Activated CD4-positive, alpha-beta T cell treated with anti-CD3 and anti-CD28 coated beads, Interleukin-2, Interleukin-6, amounts not matched to agents 100 ng/mL and 50 ng/mL, durations not matched to agents 16 hours and 8 hours (primary cell): ENCODE results near the gene ZNF653.
"Not testable (repeated sequence)": the region's sequence is repeated elsewhere in the genome, so short reads cannot be mapped to it uniquely, and the experiment has no call there.

Experiments
- DNase-seq: peaks from one replicate; pipeline ENCODE4 v3.0.0-alpha.2; 2020

ZNF653 gene

DNA sequence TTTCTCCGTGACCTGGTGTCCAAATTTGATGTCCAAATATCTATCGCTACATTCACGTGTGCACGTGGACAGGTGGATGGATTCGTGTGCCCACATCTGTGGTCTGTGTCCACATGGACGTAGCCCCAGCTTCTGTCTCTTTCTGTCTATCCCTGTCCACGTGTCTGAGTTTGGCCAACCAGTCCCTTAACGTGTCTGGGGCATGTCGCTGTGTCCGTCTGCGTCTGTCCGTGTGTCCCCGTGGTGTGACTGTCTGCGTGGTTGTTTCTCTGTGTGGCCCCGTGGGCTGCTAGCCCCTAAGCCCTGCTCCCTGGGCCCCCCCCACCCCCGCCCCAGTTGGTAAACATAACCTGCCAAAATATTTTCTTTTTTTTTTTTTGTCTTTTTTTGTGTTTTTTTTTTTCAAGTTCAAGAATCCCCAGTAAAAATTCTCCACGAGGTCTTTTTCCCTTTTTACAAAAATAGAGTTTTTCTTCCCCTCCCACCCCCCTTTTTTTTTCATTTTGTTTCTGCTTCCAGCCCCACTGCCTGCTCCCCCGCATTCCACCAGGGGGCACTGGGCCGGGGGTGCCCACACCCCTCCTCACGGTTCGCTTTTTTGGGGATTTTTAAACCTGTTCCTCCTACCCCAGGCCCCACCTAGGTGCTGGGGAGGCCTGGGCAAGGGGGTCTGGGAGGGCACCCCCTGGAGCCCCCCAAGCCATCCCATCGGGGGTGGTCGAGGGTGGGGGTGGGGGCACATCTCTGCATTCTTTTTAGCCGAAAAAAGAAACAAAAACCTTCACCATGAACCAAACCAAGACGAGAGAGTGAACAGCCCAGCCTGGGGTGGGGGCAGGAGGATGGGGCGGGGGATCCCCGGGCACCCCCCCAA, 51.9 kb downstream of the ZNF653 start:
- DNase-seq: peak; percentile 25

DNA sequence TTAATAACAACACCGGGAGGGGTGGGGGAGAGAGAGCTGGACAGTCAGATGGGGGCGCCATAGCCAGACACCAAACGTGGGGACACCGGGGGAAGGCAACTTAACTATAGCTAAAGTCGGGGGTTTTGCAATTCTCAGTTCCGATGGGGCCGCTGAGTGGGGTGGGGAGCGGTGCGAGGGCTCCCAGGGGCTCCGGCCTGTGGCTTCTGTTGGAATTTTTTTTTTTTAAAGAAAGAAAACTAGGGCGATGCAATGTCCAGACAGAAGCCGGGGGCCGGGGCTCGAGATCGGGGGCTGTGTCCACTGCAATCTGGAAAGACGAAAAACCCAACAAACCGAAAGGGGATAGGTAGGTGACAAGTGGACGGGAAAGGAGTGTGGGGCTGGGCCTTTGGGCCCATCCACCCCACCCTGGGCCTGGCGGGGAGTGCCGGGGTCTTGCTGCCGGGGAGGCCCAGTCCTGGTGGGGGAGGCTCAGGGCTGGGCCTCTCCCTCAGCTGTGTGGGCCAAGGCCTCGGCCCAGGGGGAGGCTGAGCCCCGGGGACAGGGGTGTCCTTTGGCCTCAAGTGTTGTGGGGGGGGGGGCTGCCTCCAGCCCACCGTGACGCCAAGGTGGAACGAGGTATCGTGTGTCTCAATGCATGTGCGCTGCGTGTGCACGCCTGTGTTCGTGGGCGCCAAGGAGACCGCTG, 52.9 kb downstream of the ZNF653 start:
- no peak for DNase-seq

DNA sequence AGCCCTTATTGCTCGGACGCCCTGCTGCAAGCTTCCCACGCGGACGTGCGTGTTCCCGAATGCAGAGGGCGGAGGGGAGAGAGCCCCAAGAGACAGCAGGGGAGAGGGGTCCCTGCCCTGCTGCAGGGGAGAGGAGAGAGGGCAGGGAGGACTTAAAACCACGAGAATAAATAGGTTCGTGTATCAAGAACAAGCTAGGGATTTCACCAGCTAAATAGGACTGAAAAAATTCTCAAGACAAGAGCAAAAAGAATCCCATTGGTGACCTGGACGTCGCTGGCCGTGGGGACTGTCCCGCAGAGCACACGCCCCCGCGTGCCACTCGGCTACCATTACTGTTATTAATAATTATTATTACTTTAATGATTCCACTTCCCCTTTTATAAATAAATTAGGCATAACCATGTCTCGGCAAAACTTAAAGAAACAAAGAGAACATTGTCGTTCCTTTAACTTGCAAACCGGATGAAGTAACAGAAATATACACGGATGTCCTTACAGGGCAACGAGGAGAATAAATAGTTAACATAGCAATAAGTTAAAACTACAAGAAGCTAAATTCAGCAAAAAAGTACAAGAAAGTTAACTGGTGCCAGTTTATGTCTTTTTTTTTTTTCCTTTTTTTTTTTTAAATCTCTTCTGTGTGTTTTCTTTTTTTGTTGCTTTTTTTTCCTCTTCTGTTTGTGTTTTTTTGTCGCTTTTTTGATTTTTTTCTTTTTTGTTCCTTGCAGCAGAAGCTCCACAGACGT, 53.6 kb downstream of the ZNF653 start:
- DNase-seq: no peak

DNA sequence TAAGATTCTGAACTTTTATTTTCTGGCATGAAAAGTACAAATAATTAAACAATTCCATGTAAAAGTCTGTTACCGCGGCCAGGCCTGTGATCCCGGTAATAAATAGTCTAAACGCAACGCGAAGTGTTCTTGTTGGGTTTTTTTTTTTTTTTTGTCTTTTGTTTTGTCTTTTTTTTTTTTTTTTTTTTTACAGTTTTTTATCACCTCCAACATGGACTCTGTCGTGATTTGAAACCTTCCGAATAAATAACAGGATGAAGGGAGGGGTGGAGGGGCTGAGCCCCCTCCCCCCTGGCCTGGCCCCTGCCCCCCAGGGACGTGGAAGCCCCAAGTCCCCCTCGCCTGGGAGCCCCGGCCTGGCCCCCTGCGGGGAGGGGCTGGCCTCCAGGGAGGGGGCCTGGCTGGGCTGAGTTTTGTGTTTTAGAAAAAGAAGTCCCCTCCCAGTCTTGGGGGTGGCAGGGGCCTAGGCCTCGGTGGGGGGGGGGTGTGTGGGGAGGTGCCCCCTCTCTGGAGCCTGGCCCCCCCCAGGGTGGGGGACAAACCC, 54.2 kb downstream of the ZNF653 start:
- no peak for DNase-seq

DNA sequence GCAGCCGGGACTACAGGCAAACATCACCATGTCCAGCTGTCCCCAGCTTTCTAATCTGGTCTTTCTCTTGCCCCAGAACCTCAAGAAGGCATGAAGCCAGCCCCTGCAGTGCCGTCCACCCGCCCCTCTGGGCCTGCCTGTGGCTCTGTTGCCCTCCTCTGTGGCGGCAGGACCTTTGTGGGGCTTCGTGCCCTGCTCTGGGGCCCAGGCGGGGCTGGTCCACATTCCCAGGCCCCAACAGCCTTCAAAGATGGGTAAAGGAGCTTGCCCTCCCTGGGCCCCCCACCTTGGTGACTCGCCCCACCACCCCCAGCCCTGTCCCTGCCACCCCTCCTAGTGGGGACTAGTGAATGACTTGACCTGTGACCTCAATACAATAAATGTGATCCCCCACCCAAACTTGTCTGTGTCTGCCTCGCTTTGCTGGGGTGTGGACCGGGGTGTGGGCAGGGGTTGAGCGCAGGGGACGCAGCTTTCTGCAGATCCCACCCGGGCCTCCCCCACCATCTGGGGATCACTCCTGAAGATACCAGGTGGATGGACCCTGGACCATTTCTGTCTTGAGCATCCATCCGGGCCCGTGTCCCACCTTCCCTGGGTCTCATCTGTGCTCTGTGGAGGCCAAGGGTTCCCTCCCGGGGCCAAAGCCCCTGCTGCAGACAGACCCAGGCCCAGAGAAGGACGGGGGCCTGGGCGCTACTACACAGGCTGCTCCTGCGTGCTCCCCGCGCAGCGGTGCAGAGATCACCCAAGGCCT, 54.9 kb downstream of the ZNF653 start:
- DNase-seq: no peak

DNA sequence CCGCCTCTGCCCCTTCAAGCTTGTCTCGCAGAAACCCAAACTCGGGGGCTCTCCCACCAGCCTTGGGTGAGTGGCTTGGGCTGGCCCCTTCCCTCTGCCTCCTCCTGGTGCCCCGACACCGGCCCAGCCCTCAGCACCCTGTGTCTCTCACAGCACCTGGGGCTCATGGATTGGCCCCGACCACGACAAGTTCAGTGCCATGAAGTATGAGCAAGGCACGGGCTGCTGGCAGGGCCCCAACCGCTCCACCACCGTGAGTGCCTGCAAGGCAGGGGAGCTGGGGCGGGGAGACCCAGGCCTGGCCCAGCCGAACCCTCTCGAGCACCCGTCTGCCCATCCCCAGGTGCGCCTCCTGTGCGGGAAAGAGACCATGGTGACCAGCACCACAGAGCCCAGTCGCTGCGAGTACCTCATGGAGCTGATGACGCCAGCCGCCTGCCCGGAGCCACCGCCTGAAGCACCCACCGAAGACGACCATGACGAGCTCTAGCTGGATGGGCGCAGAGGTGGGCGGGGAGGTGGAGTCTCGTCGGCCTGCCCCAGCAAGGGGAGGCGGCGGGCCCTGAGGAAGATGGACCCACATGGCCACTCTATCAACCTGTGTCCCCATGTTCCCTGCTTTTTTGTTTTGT, 56.6 kb downstream of the ZNF653 start:
- no peak for DNase-seq

DNA sequence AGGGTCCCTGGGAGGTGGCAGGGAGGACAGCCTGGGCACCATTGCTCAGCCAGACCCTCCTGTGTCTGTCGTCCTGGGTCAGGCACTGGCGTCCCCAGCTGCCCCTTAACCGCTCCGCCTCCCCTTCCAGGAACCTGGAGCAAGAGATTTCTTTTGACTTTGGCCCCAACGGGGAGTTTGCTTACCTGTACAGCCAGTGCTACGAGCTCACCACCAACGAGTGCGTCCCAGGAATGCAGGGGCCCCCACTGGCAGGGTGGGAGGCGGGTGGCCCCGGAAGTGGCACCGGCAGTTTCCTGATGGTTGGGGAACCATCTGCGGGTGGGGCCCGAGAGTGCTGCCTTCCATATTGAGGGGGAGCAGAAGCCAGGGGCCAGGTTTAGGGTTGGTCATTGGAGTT, 57.2 kb downstream of the ZNF653 start:
- no peak for DNase-seq

DNA sequence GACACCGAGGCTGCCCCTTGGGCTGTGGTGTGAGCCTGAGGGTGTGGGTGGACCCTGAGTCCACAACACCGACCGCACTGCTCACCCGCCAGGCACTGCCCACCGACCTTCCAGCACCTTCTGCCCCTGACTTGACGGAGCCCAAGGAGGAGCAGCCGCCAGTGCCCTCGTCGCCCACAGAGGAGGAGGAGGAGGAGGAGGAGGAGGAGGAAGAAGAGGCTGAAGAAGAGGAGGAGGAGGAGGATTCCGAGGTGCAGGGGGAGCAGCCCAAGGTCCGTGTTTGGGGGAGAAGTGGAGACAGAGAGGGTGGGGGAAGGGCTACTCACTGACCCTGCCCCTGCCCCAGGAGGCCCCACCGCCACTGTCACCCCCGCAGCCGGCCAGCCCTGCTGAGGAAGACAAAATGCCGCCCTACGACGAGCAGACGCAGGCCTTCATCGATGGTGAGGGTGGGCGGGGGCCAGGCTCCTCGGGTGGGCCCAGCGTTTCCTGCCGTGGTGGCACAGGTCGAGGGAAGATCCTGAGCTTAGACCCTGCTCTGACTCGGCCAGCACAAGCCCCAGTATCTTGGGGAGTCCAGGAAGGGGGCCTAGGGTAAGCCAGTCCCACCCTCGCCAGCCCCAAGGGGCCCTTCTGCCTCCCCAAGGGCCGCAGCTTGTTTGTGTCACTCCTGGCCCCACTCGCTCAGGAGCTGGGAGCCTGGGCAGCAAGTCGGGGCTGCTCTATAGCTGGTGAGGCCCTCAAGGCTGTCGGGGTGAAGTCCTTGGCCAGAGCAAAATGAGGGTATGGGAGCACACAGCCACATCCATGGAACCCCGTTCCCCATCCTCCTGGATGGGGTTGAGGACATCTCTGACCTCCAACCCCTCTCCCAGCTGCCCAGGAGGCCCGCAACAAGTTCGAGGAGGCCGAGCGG, 58.0 kb downstream of the ZNF653 start:
- DNase-seq: no peak

DNA sequence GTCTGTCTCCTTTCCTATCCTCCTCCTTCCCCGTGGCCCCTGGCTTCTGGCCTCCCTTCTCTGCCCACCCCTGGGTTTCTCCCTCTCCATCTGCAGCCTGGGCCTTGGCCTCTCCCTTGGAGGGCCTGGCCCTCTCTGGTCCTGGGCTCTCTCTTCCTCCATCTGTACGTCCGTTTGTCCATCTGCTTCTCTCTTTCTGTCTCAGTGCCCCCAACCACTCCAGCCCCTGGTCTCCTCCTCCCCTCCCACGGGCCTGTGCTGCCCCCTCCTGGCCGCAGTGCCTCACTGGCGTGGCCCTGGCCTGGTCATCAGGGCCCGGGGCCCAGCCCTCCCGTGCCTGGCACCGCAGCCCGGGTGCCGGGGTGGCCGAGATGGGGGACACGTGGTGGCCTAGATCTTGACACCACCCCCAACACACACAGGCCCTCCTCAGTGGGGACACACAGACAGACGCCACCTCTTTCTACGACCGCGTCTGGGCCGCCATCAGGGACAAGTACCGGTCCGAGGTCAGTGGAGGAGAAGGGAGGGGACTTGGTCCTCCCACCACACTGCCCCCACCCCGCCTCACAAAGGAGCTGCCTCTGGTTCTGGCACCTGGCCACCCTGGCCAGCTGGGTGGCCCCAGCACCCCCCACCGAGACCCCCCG, 58.9 kb downstream of the ZNF653 start:
- peak; percentile 47 for DNase-seq

DNA sequence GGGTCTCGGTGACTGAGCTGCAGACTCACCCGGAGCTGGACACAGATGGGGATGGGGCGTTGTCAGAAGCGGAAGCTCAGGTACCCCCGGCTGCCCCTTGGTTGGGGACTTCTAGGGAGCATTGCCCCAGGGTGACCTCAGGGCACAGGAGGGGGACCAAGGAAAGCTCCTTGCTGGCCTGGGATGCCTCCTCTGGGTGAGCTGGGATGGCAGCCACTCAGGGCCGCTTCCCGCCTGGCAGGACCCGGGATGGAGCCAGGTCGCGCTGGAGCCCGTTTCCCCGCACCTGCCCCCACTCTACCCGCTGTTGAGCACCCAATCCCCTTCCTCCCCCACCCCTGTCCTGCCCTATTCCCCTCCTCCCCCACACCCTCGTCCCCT, 59.4 kb downstream of the ZNF653 start:
- no peak for DNase-seq

DNA sequence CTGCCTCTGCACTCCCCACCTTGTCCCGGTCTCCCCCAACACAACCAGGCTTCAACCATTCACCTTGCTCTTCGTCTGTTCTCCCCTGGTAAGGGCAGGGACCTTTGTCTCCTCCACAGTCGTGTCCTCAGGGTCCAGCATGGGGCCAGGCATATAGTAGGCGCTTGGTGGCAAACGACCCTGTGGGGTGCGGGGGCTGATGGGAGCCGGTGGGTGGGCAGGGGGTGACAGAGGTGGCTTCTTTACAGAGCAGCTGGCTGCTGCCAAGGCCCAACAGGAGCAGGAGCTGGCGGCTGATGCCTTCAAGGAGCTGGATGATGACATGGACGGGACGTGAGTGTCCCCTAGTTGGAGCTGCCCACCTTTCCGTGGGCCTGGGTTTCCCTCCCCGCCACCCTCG, 60.5 kb downstream of the ZNF653 start:
- DNase-seq: no peak

DNA sequence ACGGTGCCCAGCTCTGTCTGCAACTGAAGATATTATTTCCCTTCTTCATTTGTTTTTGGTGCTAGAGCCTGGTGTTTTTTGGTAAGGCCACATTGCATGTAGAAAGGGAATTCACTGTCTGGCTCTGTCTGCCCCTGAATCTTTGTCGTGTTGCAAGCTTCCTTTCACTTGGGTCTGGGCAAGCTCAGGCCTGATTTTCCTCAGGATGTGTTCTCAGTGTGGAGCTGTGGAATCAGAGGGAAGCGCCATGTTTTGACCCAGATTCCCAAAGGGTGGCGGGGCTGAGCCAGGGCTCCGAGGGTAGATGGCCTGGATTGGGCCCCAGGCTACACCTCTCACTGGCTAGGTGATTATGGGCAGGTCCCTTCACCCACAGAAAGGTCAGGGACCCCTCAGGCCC, 61.6 kb downstream of the ZNF653 start:
- DNase-seq: no peak

DNA sequence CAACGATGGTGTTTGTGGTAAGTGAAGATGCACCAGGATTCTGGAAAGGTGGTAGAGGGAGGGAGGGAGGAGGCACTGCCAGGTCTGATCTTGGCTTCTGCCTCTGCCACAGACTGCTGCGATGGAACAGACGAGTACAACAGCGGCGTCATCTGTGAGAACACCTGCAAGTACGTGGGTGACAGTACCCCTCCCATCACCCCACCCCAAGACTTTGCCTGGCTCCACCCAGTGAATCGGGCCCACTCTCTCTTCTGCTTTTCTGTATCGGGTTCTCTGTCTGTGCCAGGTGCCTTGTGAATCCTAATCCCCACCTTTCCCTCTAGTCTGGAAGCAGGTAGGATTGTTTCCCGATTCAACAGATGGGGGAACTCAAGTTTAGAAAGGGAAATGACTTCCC, 67.7 kb downstream of the ZNF653 start:
- DNase-seq: no peak

DNA sequence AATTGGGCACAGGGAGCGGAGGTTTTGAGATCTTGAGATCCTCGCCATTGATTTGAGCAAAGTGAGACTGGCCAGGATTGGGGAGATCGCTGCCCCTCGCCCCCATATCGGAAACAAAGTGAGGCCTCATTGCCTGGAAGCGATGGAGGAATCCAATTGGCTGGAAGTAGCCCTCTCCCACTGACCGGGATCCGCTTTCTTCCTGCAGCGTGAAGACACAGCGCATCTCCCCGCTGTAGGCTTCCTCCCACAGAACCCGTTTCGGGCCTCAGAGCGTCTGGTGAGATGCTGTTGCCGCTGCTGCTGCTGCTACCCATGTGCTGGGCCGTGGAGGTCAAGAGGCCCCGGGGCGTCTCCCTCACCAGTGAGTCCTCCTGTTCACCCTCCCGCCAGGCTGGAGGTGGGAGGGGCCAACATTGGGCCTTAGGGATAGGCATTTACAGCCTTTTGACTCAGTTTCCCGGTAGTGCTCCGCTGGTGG, 69.8 kb downstream of the ZNF653 start:
- peak; percentile 21 for DNase-seq

DNA sequence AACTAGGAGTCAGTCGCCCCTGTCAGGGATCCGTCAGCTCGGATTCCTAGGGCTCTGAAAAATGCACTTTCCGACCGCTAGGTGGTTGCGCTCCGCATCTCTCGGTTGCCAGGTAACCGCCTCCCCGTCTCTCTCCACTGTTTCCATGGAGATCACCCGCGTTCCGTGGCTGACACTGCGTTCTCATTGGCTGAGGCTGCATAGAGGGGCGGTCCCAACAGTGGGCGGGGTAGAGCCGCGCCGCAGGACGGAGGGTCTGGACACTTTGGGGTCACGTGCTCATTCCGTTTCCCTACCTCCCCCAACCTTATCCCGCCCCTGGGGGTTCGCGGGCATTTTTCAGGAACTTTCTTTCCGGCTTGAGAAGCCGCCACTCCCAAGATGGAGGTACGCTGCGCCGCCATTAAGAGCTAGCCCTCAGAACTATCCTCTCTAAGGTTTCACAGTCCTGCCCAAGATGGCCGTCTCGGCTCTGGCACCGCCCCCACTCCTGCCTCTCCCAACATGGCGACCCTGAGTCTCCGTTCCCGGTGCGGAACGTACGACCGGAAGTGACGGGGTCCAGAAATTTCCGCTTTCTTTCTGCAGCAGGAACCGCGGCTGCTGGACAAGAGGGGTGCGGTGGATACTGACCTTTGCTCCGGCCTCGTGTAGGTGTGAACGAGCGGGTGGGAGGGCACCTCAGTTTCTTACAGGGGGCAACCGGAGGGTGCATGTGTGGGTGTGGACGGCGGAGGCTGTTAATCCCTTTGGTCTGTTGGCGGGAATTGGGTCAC, 70.4 kb downstream of the ZNF653 start, which contains the start of the genes ODAD3 and PRKCSH:
Gene ODAD3 (minus strand): TSS at position 65 of the 776 bp plus-strand sequence. CDS start 105 bp downstream, outside the sequence.
Gene PRKCSH (plus strand): TSS at position 579 of the 776 bp plus-strand sequence. CDS start 483 bp downstream, outside the sequence.
- peak; percentile 100 for DNase-seq

DNA sequence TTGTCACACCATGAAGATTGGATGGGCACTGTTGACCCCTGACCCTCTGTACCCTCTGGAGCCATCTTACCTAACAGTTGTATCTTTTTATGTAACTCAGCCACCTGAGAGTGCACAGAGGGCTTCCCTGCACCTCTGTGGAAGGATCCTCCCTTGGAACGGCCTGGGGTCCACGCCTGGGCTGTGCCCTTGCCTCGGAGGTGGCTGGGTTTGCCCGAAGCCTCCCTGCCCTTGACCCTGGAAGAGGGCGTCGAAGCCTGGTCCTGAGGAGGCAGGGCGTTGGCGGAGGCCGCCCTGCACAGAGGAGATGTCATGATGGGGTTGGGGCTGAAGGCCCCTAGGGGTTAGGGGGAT, 71.0 kb downstream of the ZNF653 start:
- DNase-seq: no peak

DNA sequence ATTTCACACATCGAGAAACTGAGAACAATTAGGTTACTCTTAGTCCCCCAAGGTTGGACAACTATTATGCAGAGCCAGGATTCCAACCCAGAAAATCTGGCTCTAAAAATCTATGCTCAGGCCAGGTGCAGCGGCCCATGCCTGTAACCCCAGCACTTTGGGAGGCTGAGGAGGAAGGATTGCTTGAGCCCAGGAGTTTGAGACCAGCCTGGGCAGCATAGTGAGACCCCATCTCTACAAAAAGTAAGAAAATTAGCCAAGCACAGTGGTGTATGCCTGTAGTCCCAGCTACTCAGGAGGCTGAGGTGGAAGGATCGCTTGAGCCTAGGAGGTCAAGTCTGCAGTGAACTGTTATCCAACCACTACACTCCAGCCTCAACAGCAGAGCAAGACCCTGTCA, 72.1 kb downstream of the ZNF653 start:
- not testable (repeated sequence) for DNase-seq
